IPS-NIHi7 (cell line): Measurements from ENCODE around the gene LRP1B.

Experiments used
- DNase-seq: peaks from one replicate; pipeline ENCODE4 v3.0.0; 2012; ENCODE audit warnings: mixed read lengths; ENCODE audit errors: extremely low spot score

Gene LRP1B

DNA sequence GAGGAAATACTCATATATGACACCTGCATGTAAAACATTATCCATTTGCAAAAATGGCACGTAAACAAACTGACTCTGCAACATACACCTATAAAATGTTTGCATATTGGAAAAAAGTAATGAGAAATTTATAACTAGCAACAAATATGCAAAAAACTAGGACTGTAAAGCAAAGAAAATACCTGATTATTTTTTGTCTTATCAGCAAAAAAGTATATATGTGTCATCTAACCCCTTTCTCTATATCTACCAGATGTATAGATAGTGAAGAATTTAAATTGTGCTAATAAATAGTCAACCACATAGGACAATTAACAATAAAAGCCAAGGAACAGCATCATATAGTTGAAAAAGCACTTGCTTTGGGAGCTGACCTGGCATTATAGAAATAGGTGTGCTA lies 543.8 kb downstream of the LRP1B start:
- DNase-seq = no peak

DNA sequence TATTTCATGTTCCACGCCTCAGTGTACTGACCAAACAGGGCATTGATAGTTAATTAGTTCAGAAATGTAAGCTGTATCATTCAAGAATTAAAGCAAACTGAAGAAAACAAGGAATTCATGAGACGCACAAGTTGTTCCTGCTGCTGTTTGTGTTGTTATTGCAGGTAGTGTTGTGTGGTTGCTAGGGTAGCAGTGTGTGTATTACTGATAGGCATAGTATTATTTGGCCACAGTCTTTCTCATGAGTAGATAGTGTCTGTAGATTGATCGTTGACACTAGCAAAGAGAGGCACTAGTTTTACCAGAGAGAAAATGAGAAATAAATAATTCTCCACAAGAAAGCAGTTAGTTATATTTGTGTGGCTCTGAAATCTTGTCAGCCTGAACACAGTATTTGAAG lies 548.6 kb downstream of the LRP1B start:
- DNase-seq = no peak

DNA sequence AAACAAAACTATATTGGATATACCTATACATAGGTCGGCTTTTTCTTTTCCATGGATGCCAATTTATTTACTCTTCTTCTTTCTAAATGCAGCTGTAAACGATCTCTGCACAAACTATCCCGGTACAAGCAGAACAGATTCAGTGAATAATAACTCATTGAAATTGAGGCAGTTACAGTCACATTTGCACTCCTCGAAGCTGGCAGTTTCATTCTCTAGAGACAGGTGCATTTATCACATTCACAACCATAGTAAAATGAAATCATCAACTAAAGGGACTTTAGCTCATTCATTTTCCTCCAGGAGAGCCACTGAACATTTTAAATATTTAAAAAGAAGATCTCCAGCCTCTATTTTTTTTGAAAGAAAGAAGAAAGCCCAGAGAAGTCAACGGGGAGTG lies 551.7 kb downstream of the LRP1B start:
- DNase-seq = no peak

DNA sequence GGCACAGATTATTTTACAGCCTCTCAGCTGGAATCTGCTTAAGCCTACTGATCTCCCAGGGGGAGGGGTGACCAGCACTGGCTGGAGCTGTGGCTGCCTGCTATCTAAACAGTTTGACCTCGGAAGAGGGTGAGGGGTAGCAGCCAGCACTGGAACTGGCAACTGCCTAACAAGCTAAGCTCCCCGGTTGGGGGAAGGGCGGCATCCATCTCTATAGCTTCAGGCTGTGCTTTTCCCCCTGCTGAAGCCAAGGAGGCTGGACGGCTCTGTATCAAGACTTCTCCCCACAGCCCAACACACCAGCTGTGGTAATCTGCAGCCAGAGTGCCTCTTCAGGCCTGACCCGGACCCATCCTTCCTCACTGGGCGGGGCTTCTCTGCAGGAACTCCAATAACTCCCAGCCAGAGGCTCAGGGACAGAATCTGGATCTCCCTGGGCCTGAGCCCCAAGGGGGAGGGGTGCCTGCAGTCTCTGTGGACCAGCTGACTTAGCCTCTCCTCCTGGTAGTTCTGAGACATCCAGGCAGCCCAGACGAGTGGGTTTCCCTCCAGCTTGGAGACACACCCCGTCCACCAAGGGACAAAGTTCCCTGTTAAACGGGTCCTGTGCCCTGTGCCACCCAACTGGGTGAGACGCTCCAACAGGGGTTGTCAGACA lies 560.2 kb downstream of the LRP1B start:
- peak; percentile 42 for DNase-seq

DNA sequence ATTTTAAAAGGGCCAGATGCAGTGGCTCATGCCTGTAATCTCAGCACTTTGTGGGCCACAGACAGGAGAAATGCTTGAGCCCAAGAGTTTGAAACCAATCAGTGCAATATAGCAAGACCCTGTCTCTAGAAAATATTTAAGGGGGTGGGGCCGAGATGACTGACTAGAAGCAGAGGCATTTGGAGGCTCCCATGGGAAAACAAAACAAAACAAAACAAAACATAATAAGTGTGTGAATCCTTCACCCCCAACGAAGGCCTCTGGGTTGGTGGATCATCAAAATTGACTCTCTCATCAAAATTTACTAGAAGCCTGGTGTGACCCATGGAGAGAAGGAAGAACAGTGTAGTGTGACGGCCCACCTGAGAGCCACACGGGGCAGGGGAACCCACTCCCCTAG lies 560.9 kb downstream of the LRP1B start:
- DNase-seq = no peak

DNA sequence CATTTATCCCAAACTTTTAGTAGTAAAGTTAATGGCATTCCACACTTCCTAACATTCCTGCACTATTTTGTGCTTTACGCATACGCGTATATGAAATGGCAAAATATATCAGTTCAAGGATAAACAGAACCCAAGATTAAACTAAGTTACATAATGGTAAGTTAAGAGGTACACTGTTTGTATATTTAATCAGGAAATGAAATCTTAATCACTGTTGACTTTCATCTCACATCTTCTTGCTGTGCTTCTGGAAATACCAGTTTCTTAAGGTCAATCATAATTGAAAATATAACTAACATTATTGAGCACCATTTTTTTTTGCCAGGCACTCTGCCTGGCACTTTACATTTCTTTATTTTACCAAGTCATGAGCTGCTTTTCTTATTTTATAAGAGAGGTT lies 565.2 kb downstream of the LRP1B start:
- DNase-seq = no peak

DNA sequence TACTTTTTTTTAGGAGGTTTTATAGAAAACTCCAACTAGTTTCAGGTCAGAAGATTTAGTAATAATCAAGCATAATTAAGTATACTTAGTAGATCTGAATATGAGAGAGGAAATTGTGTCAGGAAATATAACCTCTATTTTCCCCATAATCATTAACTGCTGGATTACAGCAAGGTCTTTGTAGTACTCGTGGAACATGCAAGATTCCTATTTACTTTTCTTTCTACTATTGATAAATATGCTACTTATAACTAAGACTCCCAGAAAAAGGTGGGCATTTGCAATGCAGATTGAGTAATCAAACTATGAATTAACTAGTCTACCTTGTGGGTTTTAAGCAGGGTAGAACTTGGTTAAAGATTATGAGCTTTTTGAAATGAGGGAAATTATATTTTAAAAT lies 570.1 kb downstream of the LRP1B start:
- no peak for DNase-seq

DNA sequence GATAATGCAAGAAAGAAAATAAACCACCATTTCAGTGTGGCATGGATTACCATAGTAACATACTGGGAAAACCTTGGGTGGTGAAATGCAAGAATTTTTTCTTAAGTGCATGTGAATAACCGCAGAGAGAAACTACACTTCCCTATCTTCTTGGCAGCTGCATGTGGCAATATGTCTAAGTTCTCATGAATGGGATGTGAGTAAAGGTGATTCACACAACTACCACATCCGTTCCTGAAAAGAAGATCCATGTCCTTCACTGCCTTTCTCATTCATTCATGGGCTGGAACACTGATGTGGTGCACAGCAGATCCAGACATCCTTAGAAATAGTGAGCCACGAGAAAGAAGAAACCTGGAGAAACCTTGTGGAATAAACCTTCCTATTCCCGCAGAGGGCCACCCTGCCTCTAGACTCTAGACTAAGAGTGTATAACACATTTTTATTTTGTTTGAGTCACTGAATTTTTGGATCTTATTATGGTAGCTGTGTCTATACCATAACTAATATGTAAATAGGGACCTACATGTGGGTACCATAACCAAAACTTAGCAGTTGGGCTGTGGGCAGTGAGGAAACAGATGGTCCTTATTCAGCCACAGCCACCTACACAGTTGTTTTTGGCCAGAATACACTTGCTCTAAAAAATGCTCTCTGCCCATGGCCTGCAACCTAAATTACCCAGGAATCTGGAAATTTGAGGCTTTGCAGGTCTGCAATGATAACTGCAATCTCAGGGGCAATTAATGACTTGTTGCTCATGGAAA lies 573.3 kb downstream of the LRP1B start:
- DNase-seq = no peak

DNA sequence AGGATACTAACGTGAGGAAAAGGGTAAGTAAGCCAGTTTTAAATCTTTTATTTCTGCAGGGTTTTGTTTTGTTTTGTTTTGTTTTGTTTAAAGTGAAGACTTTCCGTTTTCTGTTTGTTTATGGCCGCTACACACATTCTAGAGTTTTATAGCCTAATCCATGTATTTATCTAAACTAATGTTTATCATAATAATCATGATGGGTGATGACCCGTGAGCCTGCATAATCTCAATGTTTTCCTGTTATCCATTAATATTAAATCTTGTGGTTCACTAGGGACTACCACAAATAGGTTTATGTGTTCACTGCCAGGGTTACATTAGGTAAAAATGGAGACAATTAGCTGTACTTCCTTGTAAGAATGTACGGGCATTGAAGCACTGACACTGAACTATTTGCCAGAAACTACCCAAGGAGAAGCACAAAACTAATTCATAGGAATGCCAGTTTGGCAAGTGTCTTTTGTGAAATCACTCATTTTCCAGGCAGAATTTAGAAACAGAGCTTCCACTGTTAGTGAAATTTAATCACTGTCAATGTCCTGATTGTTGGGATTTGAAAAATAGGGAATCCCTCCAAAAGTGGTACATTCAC lies 574.8 kb downstream of the LRP1B start:
- no peak for DNase-seq

DNA sequence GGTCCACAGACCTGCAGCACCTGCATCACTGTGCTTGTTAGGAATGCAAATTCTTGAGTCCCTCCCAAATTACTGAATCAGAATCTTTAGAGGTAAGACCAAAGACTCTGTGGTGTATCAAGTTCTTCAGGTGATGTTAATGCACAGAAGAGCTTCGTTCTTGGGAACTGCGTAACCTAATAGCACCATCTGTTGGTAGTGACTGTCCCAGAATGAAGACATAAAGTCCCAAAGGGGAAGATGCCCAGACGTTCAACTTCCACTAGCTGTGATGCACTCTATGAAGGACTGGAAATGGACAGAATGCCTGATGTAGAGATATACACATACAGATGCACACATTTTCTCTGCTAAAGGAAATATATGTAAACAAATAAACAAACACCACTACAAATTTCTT lies 576.0 kb downstream of the LRP1B start:
- peak; percentile 42 for DNase-seq

DNA sequence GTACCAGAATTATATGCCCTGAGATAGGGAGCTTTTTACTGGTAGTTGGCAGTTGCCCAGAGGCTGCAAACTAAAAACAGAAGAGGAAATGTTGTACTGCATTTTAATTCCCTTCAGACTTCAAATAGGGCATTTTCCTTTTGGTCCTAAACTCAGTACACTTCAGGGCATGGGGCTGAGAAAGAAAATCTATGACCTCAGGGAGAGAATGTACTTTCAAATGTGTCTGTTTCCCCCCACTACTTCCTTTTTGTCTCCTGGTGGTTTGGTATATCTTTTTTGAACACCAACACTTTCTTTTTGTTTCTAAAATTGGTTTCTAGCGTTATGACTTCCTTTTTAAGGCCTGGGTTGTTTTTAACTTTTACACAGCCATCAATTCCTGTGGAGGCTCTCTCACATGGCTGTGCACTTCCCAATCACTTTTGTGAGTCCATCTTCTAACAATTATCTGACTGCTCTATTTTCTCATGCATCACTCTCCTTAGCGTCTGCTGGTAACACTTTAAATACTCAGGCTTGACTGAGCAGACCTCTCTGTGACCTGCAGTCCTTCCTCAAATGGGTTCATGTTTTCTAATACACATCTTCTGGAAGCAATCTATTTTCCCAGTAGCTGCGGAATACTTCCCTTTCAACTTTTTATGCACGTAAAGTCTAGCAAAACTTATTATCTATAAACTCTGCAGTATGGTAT lies 596.0 kb downstream of the LRP1B start:
- DNase-seq = no peak

DNA sequence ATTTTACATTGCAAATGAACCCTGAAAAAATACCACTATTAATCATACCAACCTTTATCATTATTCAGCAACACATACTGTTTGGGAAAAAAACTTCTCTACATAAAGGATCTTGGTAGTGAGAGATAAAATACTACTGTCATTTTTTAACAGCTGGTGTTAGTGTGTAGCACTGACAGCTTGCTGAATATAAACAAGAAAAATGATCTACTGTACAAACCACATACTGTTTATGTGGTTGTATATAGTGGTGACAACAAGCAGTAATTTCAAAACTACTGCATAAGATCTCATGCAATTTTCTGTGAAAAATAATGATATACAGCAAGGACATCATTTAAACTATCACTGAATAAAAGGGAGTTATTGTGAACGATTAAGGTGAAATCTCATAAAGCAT lies 601.2 kb downstream of the LRP1B start:
- DNase-seq = no peak

DNA sequence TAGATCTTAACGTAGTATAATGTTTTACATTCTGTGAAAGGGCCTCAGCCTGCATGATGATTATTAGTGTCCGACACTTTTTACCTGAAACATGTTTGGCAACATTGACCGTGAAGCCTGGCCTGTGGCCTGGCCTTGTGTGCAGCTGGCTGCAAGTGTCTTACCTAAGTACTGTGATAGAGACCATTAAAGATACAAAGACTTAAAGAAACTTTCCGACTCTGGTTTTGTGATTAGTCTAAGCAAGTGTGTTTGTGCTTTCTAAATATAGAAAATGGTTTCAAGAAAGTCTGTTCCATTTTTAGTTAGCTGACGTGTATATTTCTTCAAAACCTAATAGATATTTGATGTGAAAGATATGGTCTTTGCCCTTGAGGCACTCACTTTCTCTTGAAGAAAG lies 601.8 kb downstream of the LRP1B start:
- no peak for DNase-seq

DNA sequence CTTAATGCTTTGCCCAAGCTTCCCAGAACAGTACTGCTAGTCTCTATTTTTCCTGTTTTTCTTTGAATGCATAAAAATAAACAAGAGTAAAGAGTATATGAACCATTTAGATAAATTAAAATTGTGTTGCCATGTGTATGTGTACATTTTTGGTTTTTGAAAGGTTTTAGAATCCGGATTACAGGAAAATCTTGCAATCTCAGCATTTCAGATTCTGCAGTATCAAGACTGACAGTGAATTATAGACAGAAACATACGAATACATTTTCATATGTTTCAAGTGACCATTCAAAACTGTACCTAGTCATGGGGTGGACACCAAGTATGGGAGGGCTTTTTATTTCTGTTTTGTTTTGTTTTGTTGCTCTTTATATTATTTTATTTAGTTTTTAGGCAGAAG lies 604.1 kb downstream of the LRP1B start:
- no peak for DNase-seq

DNA sequence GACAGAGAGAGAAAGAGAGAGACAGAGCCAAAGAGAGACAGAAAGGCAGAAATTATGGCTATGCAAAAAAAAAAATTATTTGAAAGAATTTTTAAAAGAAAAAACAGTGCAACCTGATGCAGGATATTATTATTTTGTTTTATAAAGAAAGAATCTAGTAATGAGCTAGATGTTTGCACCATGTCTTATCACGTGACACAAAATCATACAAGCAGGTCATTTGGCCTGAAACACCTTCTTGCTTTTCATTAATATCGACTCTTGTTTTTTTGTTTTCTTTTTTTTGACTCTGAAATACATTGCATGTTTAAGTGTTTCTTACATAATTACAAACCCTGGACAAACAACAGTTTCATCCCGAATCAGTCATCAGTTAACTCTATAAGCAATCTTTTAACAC lies 606.0 kb downstream of the LRP1B start:
- no peak for DNase-seq

DNA sequence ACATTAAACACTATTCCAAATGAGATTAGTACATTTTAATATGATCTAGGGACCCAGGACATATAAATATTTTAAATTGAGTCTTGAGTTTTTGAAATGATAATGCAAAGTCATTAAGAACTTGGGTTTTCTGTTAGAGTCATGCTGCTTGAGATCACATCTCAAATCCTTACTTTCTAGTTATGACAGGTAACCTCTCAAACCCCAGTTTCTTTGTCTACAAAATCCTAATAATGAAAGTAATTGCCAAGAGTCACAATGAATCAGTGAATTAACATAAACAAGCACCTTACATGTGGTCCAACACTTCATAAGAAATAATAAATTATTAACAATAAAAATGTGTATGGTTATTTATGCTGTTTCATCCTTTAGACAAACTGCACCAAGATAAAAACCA lies 607.6 kb downstream of the LRP1B start:
- no peak for DNase-seq

DNA sequence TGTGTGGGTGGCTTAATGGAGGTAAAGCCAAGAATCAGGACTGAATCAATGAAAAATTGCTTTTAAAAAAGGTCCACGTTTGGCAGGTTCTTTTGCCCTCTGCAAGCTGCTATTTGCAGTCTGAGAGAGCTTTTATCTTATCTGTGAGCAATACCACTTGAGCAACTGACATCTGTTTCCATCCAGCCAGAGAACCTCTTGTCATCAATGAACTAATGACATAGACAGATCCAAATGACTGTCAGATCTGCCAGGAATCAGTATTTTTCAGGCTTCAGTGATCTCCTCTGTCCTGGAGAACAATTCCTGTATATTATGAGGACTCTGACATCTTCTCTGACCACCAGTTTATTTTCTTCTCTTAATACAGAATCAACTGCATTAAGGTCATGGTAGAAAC lies 608.1 kb downstream of the LRP1B start:
- no peak for DNase-seq

DNA sequence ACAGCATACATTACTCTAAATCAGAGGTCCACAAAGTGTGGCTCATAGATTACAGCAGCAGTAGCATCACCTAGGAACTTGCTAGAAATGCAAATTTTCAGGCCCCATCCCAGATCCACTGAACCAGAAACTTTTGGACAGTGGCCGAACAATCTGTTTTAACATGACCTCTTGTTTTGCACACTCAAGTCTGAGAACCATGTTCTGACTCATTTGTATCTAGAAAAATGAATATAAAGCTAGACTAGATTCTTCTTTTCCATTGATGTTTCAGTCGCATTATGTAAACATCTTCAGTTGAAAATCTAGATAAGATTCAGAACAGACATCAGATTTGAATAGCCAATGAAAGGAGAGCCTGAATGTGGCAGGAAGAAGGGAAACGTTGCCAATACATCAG lies 608.8 kb downstream of the LRP1B start:
- no peak for DNase-seq

DNA sequence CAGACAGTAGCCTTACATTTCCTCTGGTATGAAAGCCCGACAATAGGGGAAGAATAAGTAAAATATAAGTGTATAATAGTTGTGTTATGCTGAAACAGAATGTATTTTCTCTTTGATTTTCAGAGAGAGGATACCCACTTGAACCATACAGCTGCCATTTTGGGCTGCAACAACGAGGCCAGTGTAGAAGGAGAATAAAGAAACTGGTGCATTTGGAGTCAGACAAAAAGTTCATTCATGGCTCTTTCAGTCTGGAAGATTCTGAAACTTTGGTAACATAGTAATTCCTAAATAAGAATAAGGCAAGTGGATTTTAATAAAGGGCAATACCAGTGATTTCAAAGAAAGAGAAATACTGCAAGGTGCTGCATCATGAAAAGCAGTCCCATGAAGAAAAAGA lies 610.9 kb downstream of the LRP1B start:
- DNase-seq = no peak

DNA sequence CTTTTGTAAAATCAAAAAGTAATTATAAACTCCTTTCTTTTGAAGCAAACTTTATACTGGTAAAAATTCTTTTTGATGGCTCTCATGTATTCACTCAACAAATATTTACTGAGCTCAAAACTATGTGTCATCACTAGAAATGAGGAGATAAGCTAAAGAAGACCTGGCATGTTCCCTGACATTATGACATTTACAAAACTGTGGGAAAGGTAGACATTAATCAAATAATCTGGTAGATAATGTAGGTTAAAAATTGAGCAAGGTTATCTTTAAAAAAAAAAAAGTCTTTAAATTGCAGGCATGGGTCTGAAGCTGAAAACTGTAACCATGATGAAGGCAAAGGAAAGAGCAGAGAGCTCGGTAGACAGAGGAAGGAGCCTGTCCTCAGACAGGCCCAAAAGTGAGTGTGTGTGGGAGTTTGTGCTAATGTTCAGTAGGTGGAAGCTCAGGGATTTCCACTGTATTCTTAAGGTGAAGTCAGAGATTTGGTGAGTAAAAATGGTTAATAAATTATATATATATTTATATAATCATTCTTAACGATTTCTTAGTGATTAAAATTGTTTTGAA lies 612.9 kb downstream of the LRP1B start:
- DNase-seq = no peak

DNA sequence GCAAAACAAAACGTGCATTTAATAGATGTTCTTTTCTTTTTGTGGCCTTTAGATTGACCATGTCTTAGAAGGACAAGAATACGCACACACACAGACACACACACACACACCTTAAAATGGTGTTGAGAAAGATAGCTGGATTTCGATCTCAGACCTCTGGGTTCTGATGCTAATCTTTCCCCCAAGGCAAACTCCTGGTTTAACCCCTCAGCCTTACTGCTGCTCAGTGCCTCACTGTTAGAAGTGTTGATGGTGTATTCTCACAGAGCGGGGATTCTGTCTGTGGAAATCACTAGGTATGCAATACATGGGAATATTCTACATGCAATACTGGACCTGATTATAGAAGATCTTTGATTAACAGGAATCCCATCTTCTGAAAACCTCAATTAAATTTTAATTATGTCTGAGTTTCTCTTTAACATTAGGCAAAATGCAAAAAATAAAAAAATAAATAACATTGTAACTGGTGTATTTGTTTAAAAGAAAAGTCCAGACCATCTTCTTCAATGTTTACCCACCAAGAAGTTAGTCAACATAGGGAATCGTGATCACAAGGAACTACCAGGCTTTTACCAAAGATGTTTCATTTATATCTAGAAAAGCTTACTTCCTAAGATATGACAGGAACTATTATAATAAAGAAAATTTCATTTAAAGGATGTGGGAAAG lies 613.5 kb downstream of the LRP1B start:
- no peak for DNase-seq

DNA sequence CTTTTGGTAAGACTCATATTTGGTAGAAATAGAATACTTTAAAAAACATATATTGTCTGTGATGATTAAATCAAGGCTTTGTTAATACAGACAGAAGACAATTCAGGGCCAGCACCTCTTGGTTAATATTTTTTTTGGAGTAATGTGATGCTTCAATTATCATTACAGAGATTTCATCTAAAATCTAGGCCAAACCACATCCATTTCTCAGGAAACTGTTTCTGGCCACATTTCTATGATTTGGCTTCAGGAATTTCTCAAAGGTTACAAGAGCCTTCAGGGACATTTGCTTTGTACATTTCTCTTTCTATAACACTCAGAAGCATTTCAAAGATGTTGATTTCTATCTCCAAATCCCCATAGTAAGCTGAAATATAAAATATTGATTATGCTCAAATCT lies 614.9 kb downstream of the LRP1B start:
- no peak for DNase-seq
